ENCODE data around the gene PDE9A. TPM values are rescaled to one million over a fixed set of nuclear protein-coding genes. Genes with fewer than 3 reads are reported as not detected.

The PDE9A gene
- total and polyA plus RNA-seq, 2 donors (not counting 1 experiment from before 2014, with no cell fraction given) = 0.34 to 5.8 TPM

GRCh38 chr21:42657676-42658319 lies 4.4 kb downstream of the PDE9A start:
- Mint-ChIP-seq H3K4me3 (no peak overlapping the region), H3K4me1 (peaks cover 41% of the 10 kb centered on the region), H3K27ac (no peak overlapping the region), H3K27me3 (peaks cover 46% of the 10 kb centered on the region), H3K9me3 (ENCODE audit: insufficient read depth) (no peaks in the 10 kb centered on the region)
- no peak overlapping the region for H3K4me3 ChIP-seq (ENCODE audit: control extremely low read depth in 1 of 5, extremely low read depth in 1 of 5, insufficient read depth in 1 of 5, low read depth in 2 of 5, low read length in 4 of 5)
- H3K79me2 ChIP-seq (ENCODE audit: control insufficient read depth, insufficient read depth, low read length) = no peaks in the 10 kb centered on the region
- no peak overlapping the region for H3K27ac ChIP-seq (ENCODE audit: low read length in 2 of 2)
- TF ChIP-seq EZH2 (IDR thresholded peaks at IDR 0.05; ENCODE audit: borderline replicate concordance, insufficient read depth, low read depth, low read length, poor library complexity, severe bottlenecking) = no peak
- no peak for TF ChIP-seq CTCF (IDR thresholded peaks at IDR 0.05)
- no peak overlapping the region for H3K9ac ChIP-seq (ENCODE audit: low read length)
- peaks cover 0 to 28% (median 0%) of the 10 kb centered on the region in 3 donors for H3K9me3 ChIP-seq (ENCODE audit: control extremely low read depth in 1 of 3, control insufficient read depth in 2 of 3, insufficient read depth in 1 of 3, low read length in 2 of 3)
- H3K4me2 ChIP-seq (replicated peaks; ENCODE audit: low read depth, low read length, poor library complexity, severe bottlenecking) = peak overlapping the region; percentile 63
- intact Hi-C loops (cut with micrococcal nuclease) = loop anchor here (10.0 kb wide), 1 partner anchor 63 kb away; no protein-coding TSS in a partner anchor
- DNase-seq (no peak), ATAC-seq (ENCODE audit: low read depth) (no peak)
- CTCF ChIA-PET = no interaction called here
- POLR2A ChIA-PET = no interaction called here
- H4K20me1 ChIP-seq (ENCODE audit: control insufficient read depth, insufficient read depth, low read length, poor library complexity, severe bottlenecking) = no peaks in the 10 kb centered on the region
- peaks cover 52 to 59% of the 10 kb centered on the region in 2 donors for H3K4me1 ChIP-seq (ENCODE audit: control insufficient read depth in 2 of 2, insufficient read depth in 2 of 2, low read length in 2 of 2)
- H3K27me3 ChIP-seq (replicated peaks in 1 of 4; ENCODE audit: control extremely low read depth in 1 of 4, control insufficient read depth in 3 of 4, insufficient read depth in 4 of 4, low read length in 3 of 4) = peaks cover 0 to 66% (median 31%) of the 10 kb centered on the region in 4 experiments
- 62% methylated on average over 28 of the region's 28 CpGs for WGBS (ENCODE audit: insufficient coverage)
- H3K36me3 ChIP-seq (replicated peaks in 1 of 2; ENCODE audit: control extremely low read depth in 1 of 2, control insufficient read depth in 1 of 2, extremely low read depth in 1 of 2, insufficient read depth in 2 of 2, low read length in 1 of 2) = no peaks in the 10 kb centered on the region
- no peak overlapping the region for H2AFZ ChIP-seq (ENCODE audit: insufficient read depth, low read depth, low read length, poor library complexity, severe bottlenecking)
